NCI-H1417 treated with DMSO at 0.1 percent for 48 hours (cell line): ENCODE measurements around the gene DUSP10.
A peak's percentile ranks its signal among the peaks of the same experiment; 100 is the strongest.

Experiments used
- DNase-seq: peaks from one replicate; lab custom pipeline; 2025; lab: John Stamatoyannopoulos, UW

Gene DUSP10

GRCh38 chr1:221712776-221713431, 29.0 kb downstream of the DUSP10 start:
- no peak for DNase-seq

- no peak for DNase-seq
Measured at GRCh38 chr1:221712198-221712684, 29.6 kb downstream of the DUSP10 start.

GRCh38 chr1:221711656-221712055, 30.2 kb downstream of the DUSP10 start:
- no peak for DNase-seq

GRCh38 chr1:221711063-221711577, 30.8 kb downstream of the DUSP10 start:
- DNase-seq: no peak

GRCh38 chr1:221709854-221710253, 32.0 kb downstream of the DUSP10 start:
- DNase-seq: no peak

- peak; percentile 80 for DNase-seq
Measured at GRCh38 chr1:221708987-221709386, 32.9 kb downstream of the DUSP10 start.

GRCh38 chr1:221708076-221708571, 33.8 kb downstream of the DUSP10 start:
- no peak for DNase-seq

- no peak for DNase-seq
Measured at GRCh38 chr1:221706876-221707582, 34.9 kb downstream of the DUSP10 start.

GRCh38 chr1:221706191-221706590, 35.7 kb downstream of the DUSP10 start:
- no peak for DNase-seq

GRCh38 chr1:221704306-221704705, 37.6 kb downstream of the DUSP10 start:
- no peak for DNase-seq

GRCh38 chr1:221701570-221702186, 40.2 kb downstream of the DUSP10 start:
- DNase-seq: no peak

GRCh38 chr1:221700948-221701347, 40.9 kb downstream of the DUSP10 start:
- no peak for DNase-seq

GRCh38 chr1:221700536-221700935, 41.4 kb downstream of the DUSP10 start:
- DNase-seq: no peak

- no peak for DNase-seq
Measured at GRCh38 chr1:221699978-221700519, 41.8 kb downstream of the DUSP10 start.

GRCh38 chr1:221699577-221699976, 42.3 kb downstream of the DUSP10 start:
- no peak for DNase-seq

GRCh38 chr1:221698579-221699349, 43.1 kb downstream of the DUSP10 start:
- no peak for DNase-seq

GRCh38 chr1:221697923-221698425, 43.9 kb downstream of the DUSP10 start:
- no peak for DNase-seq

- no peak for DNase-seq
Measured at GRCh38 chr1:221696718-221697461, 45.0 kb downstream of the DUSP10 start.

- DNase-seq: no peak
Measured at GRCh38 chr1:221696027-221696426, 45.9 kb downstream of the DUSP10 start.

GRCh38 chr1:221695301-221695700, 46.6 kb downstream of the DUSP10 start:
- DNase-seq: no peak

GRCh38 chr1:221694109-221694508, 47.8 kb downstream of the DUSP10 start:
- no peak for DNase-seq
